Mesothelial cell of epicardium (in vitro differentiated cells): Measurements from ENCODE around the gene FAM118A. TPM values are rescaled to one million over a fixed set of nuclear protein-coding genes. Genes with fewer than 3 reads are reported as not detected.
"Not testable (repeated sequence)": the region's sequence is repeated elsewhere in the genome, so short reads cannot be mapped to it uniquely, and the experiment has no call there.

ENCODE experiments used
- DNase-seq, 2 experiments: peaks; one replicate each; pipeline ENCODE4 v3.0.0; 2021; ENCODE audit warnings: low spot score in 2 of 2; ENCODE audit not compliant: unreplicated experiment in 2 of 2
- H3K27ac Mint-ChIP-seq: 2 replicates; pipeline ENCODE4 v1.8.0; 2021; ENCODE audit warnings: mixed read lengths
- H3K27me3 Mint-ChIP-seq: 2 replicates; pipeline ENCODE4 v1.8.0; 2021; ENCODE audit warnings: low read depth, mixed read lengths
- H3K36me3 Mint-ChIP-seq: 2 replicates; pipeline ENCODE4 v1.8.0; 2021; ENCODE audit warnings: mixed read lengths
- H3K4me1 Mint-ChIP-seq: 2 replicates; pipeline ENCODE4 v1.8.0; 2021; ENCODE audit warnings: mixed read lengths
- H3K4me3 Mint-ChIP-seq: 2 replicates; pipeline ENCODE4 v1.8.0; 2021; ENCODE audit warnings: mild to moderate bottlenecking, moderate library complexity, mixed read lengths
- H3K9me3 Mint-ChIP-seq: 2 replicates; pipeline ENCODE4 v1.8.0; 2021; ENCODE audit warnings: mixed read lengths
- total RNA-seq: library from RNA; stranded (reverse); gene quantifications from 3 replicates; pipeline ENCODE4 v1.2.1, GENCODE V29; 2021
- TF ChIP-seq, protein P1 (sequence below): fragments of 200-600 bp; sonication (generic); IDR thresholded peaks from one replicate; pipeline ENCODE4 v1.5.0; 2021; ENCODE audit warnings: antibody characterized with exemption; ENCODE audit not compliant: unreplicated experiment

FAM118A gene
- total RNA-seq, 1 donor from 2014 or later, result 235 TPM

DNA sequence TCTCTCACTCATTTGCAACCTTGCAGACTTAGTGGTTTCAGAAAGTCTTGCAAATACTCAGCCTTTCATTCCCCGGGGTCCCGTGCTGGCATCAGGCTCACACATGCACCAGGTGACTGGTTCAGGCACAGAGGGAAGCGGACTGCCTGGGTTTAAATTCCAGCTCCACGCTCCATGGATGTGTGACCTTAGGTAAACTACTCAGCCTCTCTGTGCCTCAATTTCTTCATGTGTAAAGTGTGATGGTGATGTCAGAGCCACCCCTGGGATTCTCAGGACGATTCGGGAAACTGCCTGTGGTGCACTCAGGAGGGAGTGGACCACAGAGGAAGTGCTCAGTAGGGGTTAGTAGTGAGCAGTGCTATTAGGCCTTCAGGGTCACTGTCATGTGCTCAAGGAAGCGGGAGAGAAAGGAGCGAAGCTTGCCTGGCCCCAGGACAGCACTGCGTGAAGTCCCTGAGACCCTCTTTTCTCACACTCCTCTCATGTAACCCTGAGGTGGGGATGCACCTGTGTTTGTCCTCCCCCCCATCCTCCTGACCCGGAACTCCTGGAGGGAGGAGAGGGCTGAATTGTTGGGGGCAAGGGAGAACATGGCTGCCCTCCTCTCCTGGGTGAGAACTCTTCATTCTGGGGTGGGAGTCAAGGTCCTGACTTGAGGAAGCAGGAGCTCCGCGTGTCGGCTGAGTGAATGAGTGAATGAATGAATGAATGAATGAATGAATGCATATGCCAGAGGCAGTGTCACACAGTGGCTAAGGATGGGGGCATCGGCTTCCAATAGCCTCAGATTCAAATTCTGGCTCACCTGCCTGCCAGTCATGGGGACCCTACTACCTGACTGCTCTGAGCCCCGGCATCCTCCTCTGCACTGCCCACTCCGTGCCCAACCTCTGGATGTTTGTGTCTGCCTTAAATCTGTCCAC is 39.4 kb upstream of the FAM118A start:
- no peaks in the 10 kb centered on the region for H3K36me3 Mint-ChIP-seq
- H3K27ac Mint-ChIP-seq, result no peak overlapping the region
- TF ChIP-seq, protein P1, sequence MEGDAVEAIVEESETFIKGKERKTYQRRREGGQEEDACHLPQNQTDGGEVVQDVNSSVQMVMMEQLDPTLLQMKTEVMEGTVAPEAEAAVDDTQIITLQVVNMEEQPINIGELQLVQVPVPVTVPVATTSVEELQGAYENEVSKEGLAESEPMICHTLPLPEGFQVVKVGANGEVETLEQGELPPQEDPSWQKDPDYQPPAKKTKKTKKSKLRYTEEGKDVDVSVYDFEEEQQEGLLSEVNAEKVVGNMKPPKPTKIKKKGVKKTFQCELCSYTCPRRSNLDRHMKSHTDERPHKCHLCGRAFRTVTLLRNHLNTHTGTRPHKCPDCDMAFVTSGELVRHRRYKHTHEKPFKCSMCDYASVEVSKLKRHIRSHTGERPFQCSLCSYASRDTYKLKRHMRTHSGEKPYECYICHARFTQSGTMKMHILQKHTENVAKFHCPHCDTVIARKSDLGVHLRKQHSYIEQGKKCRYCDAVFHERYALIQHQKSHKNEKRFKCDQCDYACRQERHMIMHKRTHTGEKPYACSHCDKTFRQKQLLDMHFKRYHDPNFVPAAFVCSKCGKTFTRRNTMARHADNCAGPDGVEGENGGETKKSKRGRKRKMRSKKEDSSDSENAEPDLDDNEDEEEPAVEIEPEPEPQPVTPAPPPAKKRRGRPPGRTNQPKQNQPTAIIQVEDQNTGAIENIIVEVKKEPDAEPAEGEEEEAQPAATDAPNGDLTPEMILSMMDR, result no peak
- no peaks in the 10 kb centered on the region for H3K9me3 Mint-ChIP-seq
- no peaks in the 10 kb centered on the region for H3K27me3 Mint-ChIP-seq
- DNase-seq, result no peak
- H3K4me3 Mint-ChIP-seq, result peak overlapping the region; percentile 70
- peaks cover 24% of the 10 kb centered on the region for H3K4me1 Mint-ChIP-seq

DNA sequence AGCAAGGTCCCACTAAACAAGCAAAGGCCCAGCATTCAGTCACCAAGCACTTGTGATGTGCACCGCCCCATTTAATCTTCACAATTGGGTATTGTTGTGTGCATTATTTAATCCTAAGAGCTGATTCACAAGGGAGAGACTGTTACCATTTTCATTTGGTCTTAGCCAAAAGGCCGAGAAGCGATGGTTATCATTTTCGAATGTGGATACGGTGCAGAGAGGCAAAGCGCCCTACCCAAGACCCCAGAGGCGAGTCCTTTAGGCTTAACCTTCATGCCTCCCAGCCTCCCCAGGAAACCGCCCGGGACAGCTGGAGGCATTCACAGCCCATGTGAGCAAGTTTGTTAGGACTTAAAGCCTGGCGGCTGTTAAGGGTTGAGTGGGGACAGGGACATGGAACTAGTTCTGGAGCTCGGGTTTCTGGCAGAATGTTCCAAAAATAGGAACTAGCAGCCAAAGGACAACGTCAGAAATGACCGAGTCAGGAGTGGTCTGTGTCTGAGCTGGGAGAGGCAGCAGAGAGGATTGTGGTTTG is 38.0 kb upstream of the FAM118A start:
- Mint-ChIP-seq H3K36me3 (no peaks in the 10 kb centered on the region), H3K4me1 (peaks cover 24% of the 10 kb centered on the region), H3K27me3 (no peaks in the 10 kb centered on the region), H3K27ac (no peak overlapping the region), H3K9me3 (no peaks in the 10 kb centered on the region), H3K4me3 (no peak overlapping the region)
- TF ChIP-seq, protein P1, result no peak
- DNase-seq, result no peak

DNA sequence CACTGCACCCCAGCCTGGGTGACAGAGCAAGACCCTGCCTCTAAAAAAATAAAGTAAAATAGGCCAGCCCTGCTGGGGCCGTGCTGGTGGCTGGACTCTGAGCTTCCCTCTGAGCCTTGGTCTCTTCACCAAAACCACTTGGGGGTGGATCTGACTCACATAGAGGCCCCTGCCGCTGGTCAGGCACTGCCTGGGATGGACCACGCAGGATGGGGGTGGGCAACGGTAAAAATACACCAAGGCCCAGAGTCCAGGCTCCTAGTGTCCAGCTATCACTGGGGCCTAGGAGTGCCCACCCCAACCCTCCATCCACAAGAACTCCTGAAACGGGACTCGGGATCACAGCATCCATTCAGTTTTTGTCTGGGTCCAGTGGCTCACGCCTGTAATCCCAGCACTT is 37.2 kb upstream of the FAM118A start:
- Mint-ChIP-seq H3K4me1 (peaks cover 24% of the 10 kb centered on the region), H3K36me3 (no peaks in the 10 kb centered on the region), H3K9me3 (no peaks in the 10 kb centered on the region), H3K27me3 (no peaks in the 10 kb centered on the region), H3K4me3 (no peak overlapping the region), H3K27ac (no peak overlapping the region)
- DNase-seq, result no peak
- TF ChIP-seq, protein P1, result no peak

DNA sequence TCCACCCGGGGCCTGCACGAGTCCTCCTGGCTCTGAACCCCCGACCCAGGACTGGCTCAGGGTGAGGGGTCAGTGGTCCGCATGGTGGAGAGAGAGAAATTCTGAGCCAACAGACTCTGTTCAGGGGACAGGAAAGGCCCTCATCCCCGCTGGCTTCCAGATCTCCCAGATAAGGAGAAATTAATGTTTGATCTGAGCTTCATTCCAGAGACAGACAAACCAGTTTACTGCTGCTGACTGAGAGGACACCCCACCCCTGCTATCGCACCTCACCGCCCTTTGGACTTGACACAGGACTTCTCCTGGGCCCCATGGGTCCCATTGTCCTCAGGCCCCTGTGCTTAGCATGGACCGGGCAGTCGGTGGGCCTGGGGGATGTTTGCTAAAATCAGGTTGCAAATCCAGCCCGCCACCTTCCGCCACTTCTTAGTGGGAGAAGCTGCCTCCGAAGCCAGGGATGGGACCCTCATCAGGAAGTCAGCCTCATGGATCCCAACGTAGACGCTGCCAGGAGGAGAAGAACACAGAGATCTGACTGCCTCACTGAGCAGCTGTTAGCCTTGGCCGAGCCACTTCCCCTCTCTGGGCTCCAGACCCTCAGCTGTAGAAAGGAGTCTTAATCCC is 36.2 kb upstream of the FAM118A start:
- DNase-seq, result no peak
- no peak overlapping the region for H3K4me3 Mint-ChIP-seq
- H3K9me3 Mint-ChIP-seq, result no peaks in the 10 kb centered on the region
- peaks cover 24% of the 10 kb centered on the region for H3K4me1 Mint-ChIP-seq
- TF ChIP-seq, protein P1, result no peak
- no peaks in the 10 kb centered on the region for H3K36me3 Mint-ChIP-seq
- no peak overlapping the region for H3K27ac Mint-ChIP-seq
- H3K27me3 Mint-ChIP-seq, result no peaks in the 10 kb centered on the region

DNA sequence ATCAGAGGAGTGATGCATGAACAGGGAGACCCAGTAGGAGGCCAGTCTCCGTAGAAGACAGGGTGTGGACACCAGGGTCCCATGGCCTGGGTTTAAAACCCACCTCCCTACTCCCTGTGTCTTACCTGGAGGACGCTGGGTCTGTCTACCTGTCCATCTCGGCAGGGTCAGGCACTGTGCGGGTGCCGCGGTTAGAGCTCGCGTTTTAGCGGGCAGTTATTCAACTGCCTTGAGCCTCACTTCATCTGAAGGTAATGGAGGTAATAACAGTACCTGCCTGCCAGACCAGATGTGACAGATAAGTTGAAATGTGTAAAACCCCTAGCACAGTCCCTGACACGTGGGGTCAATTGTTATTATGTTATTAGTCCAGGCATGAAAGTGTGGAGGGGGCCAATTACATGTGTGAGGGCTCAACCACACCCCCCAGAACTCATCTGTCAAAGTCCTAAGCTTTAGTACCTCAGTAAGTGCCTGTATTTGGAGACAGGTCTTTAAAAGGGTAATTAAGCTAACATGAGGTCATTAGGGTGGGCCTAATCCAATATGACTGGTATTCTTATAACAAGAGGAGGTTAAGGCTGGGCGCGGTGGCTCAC is 33.1 kb upstream of the FAM118A start:
- no peaks in the 10 kb centered on the region for H3K36me3 Mint-ChIP-seq
- DNase-seq, result no peak
- peaks cover 2% of the 10 kb centered on the region for H3K27me3 Mint-ChIP-seq
- H3K27ac Mint-ChIP-seq, result no peak overlapping the region
- TF ChIP-seq, protein P1, result no peak
- peaks cover 17% of the 10 kb centered on the region for H3K4me1 Mint-ChIP-seq
- H3K4me3 Mint-ChIP-seq, result no peak overlapping the region
- no peaks in the 10 kb centered on the region for H3K9me3 Mint-ChIP-seq

DNA sequence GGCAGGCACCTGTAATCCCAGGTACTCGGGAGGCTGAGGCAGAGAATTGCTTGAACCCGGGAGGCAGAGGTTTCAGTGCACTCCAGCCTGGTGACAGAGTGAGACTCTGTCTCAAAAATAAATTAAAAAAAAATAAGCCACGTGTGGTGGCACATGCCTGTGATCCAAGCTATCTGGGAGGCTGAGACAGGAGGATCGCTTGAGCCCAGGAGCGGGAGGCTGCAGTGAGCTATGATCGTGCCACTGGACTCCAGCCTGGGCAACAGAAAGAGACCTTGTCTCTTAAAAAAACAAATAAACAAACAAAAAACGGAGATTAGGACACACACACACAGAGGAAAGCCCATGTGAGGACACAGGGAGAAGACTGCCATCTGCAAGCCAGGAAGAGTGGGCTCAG is 32.0 kb upstream of the FAM118A start:
- H3K27ac Mint-ChIP-seq, result not testable (repeated sequence)
- peaks cover 15% of the 10 kb centered on the region for H3K4me1 Mint-ChIP-seq

More for the DNA sequence above, 32.0 kb upstream of the FAM118A start:
- not testable (repeated sequence) for H3K9me3 Mint-ChIP-seq, DNase-seq, H3K4me3 Mint-ChIP-seq, H3K36me3 Mint-ChIP-seq
- H3K27me3 Mint-ChIP-seq, result peaks cover 11% of the 10 kb centered on the region
